RCC 7860 (cell line): ENCODE measurements around the gene CACNA1B.

ENCODE experiments used
- DNase-seq: peaks from one replicate; pipeline ENCODE4 v3.0.0-alpha.2; 2015; ENCODE audit warnings: low spot score
- FAIRE-seq: peaks from 2 replicates; lab custom pipeline; 2012; peaks lifted over from hg19 to GRCh38; lab: Jason Lieb, UNC

Gene CACNA1B

DNA sequence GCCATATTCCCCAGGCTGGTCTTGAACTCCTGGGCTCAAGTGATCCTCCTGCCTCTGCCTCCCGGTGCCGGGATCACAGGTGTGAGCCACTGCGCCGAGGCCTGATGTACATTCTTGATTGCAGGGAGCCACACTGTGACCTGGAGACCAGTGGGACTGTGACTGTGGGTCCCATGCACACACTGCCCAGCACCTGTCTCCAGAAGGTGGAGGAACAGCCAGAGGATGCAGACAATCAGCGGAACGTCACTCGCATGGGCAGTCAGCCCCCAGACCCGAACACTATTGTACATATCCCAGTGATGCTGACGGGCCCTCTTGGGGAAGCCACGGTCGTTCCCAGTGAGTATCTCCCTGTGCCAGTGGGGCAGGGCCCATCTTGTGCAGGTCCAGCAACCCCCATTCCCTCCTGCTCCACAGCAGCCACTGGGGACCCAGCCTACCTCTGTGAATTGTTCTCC, 147.3 kb downstream of the CACNA1B start:
- DNase-seq (no peak), FAIRE-seq (no peak)

DNA sequence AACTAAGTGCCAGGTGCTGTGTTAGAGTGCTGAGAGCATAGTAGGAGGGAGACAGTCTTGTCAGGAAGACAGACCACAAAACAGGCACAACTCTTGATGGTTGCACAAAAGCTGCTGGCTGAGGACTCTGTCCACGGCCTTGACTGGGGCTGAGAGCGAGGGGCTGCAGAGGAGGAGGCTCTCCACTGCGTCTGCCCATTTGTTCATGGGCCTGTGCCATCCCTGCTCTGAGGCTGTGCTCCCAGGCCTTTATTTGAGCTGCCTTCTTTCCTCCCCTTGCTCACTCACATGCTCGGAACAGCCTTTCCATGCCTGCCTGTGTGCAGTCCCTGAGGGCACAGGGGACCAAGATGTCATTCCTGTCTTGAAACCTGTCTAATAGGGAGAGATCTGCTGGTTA, 147.8 kb downstream of the CACNA1B start:
- DNase-seq (no peak), FAIRE-seq (no peak)

DNA sequence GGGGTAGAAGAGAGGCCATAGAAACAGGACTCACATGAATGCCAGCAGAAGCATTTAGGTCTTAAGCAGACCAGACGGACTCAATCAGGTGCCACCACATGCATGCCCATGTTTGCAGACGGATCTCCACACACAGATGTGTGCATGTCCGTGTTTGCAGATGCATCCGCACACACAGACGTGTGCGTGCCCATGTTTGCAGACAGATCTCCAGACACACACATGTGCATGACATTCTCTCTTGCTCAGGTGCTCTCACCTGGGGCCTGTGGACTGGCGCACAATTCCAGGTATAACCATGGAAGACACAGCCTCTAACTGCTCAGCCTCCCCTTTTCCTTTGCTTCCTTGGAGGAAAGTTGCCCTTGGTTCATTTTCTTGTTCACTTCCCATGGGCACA, 148.3 kb downstream of the CACNA1B start:
- FAIRE-seq (no peak), DNase-seq (no peak)

DNA sequence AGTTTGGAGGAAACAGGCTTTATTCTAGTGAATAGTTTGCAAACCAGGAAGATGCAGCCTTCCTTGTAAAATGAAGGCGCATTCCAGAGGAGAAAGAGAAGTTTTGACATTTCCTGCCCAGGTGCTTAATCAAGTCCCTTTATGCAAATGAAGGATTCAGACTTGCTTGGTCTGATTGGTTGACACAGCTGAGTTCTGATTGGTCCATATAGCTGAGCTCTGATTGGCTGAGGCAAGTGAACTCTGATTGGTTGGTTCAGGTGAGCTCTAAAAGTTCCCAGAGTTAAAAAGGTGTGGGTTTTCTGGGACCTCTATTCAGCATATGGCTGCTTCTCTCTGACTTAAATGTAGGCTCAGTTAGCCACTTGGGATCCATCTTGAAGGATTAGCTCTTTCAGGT, 151.0 kb downstream of the CACNA1B start:
- no peak for FAIRE-seq
- no peak for DNase-seq

DNA sequence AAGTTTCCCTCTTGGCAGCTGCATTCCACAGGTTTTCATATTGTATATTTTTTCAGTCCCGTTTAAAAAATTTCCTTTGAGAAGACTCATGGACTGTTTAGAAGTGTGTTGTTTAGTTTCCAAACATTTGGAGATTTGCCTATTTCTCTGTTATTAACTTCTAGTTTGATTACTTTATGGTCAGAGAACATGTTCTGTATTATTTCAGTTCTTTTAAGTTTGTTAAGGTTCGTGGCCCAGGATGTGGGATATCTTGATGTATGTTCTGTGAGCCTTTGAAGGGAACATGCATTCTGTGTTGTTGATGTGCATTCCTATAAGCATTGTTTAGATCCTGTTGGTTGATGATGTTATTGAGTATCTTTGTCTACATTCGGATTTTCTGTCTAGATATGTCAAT, 153.6 kb downstream of the CACNA1B start:
- DNase-seq (no peak), FAIRE-seq (no peak)

DNA sequence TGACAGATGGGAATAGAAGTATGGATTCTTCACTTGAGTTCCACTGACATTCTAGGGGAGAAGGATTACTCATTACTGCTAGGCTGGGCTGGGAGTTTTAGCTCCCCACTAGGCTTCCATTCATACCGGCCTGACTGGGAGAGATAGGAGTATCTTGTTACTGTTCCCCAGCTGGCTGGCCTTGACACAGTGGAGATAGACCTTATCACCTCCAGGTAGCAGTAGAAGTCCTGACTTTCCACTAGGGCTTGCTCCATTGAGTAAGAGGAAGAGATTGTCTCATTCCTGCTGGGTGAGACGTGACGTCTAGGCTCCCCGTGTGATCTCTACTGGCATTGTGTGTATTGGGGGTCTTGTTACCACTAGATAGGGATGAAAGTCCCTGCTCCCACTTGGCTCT, 156.4 kb downstream of the CACNA1B start:
- DNase-seq = no peak
- no peak for FAIRE-seq

DNA sequence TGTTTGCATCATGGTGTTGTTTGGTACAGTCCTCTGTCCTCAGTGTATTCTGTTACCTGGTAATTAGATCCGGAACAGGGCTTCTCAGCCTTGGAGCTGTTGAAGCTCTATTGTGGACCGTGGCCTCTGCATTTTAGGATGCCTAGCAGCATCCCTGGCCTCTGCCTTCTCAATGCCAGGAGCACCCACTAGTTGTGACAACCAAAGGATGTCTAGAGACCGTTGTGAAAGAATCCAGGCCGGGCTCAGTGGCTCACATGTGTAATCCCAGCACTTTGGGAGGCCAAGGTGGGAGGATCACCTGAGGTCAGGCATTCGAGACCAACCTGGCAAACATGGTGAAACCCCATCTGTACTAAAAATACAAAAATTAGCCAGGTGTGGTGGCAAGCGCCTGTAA, 159.6 kb downstream of the CACNA1B start:
- DNase-seq (no peak), FAIRE-seq (no peak)

DNA sequence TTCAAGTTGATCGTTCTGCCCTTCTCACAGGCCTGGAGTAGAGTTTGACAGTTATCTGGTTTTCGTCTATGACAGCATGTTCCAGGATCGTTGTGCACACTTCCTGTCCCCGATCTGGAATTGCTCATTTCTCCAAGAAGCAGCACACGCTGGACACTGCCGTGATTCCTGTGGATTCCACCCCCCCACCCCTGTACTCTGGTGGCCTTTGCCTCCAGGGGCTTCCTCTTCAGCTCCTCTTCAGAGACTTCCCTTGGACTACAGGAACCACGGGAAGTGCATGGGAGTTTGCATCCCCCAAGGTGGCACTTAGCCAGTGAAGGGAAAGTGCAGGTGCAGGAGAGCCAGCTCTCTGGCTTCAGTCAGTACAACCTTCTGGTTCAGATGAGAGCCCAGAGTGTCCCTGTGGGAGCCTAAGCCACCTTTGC, 160.7 kb downstream of the CACNA1B start:
- FAIRE-seq (no peak), DNase-seq (no peak)

DNA sequence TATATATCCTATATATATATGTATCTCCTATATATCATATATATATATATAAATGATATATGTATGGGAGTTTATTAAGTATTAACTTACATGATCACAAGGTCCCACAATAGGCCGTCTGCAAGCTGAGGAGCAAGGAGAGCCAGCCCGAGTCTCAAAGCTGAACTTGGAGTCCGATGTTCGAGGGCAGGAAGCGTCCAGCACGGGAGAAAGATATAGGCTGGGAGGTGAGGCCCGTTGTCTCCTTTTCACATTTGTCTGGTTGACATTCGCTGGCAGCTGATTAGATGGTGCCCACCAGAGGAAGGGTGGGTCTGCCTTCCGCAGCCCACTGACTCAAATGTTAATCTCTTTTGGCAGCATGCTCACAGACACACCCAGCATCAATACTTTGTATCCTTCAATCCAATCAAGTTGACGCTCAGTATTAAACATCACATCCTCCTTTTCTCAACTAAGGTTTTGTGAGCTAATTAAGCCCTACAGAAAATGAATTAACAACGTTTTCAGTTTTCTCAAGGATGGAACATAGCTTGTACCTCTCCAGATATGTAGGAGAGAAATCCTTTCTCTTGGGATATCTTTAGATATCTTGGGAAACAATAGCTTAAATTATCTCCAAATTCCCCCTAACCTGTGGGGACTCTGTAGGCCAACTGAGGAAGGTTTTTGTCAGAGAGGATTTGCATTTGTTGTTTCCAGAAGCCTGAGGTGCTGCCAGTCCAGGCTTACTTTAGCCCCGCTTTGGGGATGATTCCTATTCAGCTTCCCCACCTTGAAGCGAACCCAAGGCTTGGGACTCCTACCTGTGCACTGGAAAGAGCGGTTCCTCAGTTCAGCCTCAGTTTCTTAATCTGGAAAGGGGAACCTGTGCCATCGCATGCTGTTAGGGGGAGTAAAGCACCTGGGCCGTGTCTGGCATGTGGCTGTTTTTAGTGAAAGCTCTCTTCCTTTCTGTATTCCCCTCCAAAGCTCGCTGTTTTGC, 163.2 kb downstream of the CACNA1B start:
- no peak for FAIRE-seq
- DNase-seq = no peak

DNA sequence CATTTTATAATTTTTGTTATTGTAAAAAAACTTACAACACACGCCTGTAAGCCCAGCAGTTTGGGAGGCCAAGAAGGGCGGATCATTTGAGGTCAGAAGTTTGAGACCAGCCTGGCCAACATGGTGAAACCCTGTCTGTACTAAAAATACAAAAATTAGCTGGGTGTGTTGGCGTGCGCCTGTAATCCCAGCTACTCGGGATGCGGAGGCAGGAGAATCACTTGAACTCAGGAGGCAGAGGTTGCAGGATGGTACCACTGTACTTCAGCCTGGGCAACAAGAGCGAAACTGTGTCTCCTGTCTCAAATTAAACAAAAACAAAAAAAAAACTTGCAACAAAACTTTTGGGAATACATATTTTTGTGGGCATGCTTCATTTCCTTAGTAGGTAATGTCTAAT, 164.6 kb downstream of the CACNA1B start:
- DNase-seq (no peak), FAIRE-seq (no peak)

DNA sequence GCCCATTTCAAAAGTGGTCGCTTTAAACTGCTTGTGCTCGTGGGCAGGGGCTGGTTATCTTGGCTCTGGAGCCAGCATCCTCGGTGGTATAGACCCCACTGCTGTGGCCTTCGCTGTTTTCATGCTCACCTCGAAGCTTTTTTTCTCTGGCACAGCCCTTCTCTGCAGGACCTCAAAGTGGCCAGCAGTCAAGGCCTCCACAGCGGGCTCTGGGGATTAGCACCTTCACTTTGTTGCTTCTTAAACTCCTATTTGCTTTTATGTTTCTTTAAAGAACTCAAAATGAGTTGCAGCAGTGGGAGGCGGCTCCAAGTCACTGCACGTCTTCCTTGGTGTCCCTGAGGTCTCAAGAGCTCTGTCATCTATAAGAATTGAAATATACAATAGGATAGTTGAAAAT, 165.1 kb downstream of the CACNA1B start:
- FAIRE-seq (no peak), DNase-seq (no peak)

DNA sequence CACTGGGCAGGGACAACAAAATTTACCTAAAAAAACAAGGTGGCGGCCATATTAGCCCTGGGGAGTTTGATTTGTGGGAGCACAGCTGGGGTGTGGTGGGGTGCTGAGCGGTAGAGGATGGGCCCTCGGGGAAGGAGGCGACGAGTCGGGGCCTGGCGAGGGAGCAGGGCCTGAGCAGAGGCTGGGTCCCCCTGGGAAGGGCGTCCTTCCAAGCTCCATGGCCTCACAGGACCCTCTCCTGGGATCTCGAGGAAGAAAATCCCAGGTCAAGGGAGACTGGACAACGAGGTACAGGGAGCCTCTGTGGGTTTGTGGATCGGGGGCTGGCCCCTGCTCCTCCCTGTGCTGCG, 165.5 kb downstream of the CACNA1B start:
- no peak for FAIRE-seq
- DNase-seq = no peak

DNA sequence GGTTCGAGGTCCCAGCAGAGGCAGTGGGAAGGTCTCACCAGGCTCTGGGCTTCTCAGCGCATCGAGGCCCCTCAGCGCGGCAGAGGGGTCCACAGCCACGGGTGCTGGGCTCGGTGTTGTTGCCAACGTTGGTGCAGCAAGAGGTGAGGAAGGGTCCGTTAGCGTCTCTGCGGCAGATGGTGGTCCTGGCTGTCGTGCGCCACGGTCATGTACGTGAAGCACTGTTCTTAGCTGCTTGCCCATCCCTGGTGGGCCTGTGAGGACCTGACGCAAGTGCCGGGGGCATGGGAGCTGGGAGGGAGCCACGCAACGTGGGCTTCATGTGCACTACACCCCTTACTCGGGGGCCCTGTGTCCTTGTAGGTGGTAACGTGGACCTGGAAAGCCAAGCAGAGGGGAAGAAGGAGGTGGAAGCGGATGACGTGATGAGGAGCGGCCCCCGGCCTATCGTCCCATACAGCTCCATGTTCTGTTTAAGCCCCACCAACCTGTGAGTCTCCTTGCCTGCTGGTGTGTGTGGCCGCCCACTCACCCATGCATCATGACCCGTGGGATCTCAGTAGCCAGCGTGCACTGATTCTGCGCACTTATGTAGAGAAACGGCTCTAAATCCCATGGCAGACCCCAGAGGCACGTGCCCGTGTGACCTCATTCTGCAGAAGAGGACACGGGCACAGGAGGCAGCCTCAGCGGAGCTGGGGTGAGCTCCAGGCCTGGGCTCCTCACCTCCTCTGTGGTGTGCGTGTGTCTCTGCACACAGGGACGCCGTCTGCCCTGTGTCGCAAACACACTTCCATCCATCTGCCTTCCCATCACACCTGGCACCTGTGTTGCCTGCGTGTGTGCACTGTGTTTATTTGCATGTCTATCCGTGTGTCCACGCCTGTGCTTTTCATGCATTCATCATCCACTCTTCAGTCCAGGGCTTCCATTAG, 166.1 kb downstream of the CACNA1B start:
- FAIRE-seq = no peak
- no peak for DNase-seq

DNA sequence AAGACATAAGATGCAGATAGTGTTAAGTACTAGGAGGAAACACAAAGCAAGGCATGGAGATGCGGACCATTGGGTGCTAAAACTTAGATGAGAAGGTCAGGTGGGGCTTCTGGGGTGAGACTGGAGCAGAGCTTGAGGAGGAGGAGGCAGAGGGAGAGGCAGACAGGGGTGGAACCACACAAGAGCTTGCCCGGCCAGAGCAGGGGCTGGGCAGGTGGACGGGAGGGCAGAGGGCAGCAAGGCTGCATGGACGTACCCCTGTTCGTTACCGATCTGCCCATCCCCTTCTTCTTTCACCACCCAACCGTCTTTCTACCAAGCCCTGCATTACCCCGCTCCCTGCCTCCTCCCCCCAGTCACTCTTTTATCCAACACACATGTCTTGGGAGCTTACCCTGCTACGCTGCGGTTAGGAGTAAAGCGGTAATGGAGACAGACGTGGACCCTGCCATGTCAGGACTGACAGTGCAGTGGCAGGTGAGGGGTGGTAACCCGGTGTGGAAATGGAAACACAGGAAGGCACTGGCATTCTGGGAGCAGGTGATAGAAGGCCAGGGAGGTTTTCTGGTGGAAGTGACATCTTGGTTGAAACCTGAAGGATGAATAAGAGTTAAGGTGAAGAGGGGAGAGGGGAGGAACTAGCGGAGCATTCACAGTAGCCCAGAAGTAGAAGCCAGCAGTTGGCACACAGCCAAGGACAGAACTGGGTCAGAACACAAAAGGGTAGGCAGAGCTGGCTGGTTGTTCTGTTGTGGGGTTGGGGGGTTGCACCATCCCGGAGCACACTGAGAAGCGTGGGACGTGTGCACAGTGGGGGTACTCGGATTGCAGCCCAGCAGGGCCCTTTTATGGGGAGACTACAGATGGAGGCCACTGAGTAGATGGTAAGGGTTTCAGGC, 167.2 kb downstream of the CACNA1B start:
- FAIRE-seq (no peak), DNase-seq (no peak)

DNA sequence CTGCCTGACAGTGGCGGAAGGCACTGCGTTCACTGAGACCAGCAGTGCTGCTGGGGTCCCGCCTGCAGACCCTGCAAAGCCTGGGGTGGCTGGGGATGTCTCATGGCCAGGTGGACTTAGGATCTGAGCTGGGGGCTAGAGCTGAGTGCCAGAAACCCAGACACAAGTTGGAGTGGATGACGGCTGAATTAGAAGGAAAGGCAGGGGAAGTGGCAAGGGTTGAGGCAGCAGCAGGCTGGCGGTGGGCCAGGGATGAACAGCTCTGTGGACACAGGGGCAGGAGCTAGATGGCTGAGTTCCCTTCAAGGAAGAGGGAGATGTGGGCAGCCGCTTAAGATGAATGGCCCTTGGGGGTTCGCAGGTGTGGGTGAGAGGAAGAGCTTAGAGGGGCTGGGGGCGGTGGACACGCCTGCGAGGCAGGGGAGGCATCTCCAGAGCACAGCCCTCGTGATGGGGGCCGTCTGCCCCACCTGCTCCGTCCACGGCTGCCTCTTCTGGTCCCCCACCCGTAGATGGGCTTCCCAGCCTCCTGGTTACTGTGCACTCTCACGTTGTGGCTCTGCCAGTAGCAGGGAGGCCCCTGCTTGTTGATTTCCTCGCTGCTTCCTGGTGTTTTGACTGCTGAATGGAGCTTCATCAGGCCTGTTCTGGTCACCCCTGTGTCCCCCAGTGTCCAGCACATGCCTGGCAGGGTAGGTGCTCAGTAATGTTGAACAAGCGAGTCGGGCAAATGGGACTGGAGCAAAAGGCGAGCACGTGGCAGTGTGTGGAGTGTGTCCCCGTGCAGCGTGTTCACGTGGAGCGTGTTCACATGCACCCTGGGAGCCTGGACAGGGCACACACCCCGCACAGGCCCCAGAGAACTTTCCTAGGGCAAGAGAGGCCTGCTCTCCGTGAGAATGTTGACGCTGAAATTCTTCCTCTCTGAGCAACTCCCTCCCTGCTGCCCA, 168.2 kb downstream of the CACNA1B start:
- FAIRE-seq (no peak), DNase-seq (no peak)

DNA sequence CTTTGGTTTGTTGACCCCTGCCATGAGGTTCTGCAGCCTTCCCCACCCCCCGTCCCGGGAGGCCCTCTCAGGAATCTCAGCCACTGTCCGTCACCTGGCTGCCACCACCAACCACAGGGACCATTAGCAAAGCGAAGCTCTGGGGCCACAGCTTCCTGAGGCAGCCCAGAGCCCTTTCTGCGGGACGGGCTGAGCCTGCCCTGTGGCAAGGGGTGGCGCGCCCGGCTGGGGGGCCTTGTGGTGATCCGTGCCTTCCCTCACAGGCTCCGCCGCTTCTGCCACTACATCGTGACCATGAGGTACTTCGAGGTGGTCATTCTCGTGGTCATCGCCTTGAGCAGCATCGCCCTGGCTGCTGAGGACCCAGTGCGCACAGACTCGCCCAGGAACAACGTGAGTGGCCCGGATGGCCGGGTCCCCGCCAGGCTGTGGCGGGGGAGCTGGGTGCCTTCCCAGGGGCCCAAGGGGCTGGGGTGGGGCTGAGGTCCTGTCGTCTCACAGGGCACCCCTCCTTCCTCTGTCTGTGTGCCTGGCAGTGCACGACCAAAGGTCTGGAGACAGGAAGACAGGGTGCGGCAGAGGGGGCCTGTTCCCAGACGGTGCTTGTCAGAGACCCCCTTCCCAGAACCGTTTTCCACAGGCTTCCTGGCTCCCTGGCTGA, 169.2 kb downstream of the CACNA1B start:
- DNase-seq (no peak), FAIRE-seq (no peak)

DNA sequence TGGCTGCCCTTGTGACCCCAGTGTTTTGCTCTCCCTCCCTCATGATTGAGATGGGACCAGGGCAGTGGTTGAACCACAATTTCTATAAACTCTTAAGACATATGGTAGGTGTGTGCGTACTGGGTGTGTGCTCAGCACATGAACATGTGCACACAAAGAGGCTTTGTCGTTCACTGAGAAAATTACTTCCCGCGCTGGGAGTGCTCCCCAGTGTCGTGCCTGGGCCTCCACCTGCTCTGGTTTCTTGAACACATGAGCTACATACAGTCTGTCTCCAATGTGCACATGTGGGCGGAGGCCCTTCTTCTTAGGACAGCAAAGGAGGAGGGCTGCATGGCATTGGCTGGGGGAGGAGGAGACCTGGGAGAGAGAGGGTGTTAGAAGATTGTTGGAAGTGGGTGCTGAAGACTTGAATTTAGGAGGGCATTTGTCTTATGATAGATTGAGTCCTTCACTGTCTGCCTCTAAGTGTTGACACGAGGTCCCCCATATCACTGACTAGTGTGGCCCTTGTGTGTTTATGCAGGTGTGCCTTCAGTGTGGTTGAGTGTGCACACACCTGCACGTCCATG, 170.0 kb downstream of the CACNA1B start:
- FAIRE-seq = no peak
- no peak for DNase-seq

DNA sequence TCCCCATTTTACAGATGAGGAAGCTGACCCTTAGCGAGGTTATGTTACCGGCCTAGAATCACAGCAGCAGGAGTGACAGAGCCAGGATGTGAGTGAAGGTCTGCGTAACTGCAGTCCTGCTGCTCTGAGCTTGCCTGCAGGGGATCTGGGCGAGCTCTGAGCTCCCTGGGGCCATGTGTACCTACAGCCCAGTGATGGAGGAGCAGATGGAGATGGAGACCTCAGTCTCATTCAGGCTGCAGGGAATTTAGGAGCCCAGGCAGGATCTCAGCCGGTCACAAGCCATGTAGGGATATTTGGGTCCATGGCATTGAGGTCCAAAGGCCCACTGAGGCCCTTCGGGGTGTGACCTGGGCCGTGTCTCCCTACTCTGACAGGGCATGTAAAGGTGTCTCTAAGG, 170.6 kb downstream of the CACNA1B start:
- FAIRE-seq = no peak
- DNase-seq = no peak
